ENCODE results near the gene TCF4. TPM values are rescaled to one million over a fixed set of nuclear protein-coding genes. Genes with fewer than 3 reads are reported as not detected.
A peak's percentile ranks its signal among the peaks of the same experiment; 100 is the strongest.

The TCF4 gene
- total RNA-seq, 4 donors from 2014 or later: 114 to 190 (median 132) TPM

DNA sequence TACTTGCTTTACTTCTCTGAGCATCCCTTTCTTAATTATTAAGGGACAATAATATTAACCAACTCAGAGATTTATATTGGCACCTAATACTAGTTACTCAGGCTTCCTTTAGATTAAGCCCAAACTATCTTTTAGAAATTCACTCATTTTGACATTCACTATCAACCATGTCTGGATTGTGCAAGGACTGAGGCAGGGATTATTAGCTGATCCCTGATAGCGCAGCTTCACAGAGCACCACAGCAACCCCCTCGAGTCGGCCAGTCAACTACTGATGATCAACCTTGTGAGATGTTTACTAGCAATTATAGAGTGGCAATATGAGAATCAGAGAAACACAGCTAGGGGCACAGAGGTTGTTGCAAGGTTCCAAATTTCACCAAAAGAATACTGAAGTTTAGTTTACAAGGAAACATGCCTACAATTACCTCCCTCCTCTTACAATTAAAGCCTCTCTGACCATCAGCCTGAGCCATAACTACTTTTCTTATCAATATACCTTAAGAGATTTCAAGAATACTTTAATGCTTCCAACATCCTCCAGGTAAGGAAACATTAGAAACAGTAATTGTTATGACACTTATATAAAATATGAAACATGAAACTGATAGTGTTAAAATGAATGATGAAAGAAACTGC is 191.6 kb downstream of the TCF4 start:
- DNase-seq: no peak
- WGBS, 2 donors: 70 to 80% methylated on average over 3 of the region's 3 CpGs
- no peak for TF ChIP-seq CTCF (IDR thresholded peaks at IDR 0.05)
- TF ChIP-seq POLR2A (IDR thresholded peaks at IDR 0.05): no peak
- Histone ChIP-seq H3K9me3 (no peaks in the 10 kb centered on the region), H3K27me3 (no peaks in the 10 kb centered on the region), H3K27ac (peak overlapping the region in 2 of 3 donors; percentile 11 to 30), H3K4me3 (replicated peaks in 1 of 3) (no peak overlapping the region), H3K36me3 (no peaks in the 10 kb centered on the region), H3K4me1 (no peaks in the 10 kb centered on the region)
- intact Hi-C loops (cut with DNase I): no loop called here

- H3K36me3 ChIP-seq: no peaks in the 10 kb centered on the region
- peak overlapping the region in 1 of 3 donors; percentile 30 for H3K27ac ChIP-seq
- DNase-seq: no peak
- TF ChIP-seq POLR2A (IDR thresholded peaks at IDR 0.05) (no peak), CTCF (IDR thresholded peaks at IDR 0.05) (no peak)
- no peak overlapping the region for H3K4me3 ChIP-seq (replicated peaks in 1 of 3)
- H3K4me1 ChIP-seq: no peaks in the 10 kb centered on the region
- WGBS, 2 donors: 74 to 83% methylated on average over 6 of the region's 6 CpGs
- H3K27me3 ChIP-seq: no peaks in the 10 kb centered on the region
- intact Hi-C loops (cut with DNase I): no loop called here
- no peaks in the 10 kb centered on the region for H3K9me3 ChIP-seq
These were observed 192.2 kb downstream of the TCF4 start for GRCh38 chr18:55395799-55396198.

DNA sequence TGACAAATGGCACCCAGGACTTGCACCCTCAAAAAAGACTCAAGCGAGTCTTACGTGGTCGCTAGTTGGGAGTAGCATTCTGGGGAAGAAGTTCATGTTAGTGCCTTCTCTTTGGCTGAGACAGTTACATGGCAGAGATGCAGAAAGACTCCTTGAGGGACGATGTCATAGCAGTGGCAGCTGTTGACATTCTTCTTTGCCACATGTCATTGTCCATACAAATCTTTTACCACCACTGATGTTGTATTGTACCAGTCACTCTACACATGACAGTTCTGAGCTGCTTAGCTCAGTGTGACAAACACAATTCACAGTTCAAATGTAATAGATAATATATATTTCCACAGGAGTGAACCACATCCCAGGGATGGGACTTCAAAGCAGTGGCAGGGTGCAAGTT is 197.1 kb downstream of the TCF4 start:
- DNase-seq: no peak
- Histone ChIP-seq H3K27ac (no peak overlapping the region), H3K4me3 (replicated peaks in 1 of 3) (no peak overlapping the region), H3K9me3 (no peaks in the 10 kb centered on the region), H3K4me1 (no peaks in the 10 kb centered on the region), H3K36me3 (no peaks in the 10 kb centered on the region), H3K27me3 (no peaks in the 10 kb centered on the region)
- 91 to 97% methylated on average over 4 of the region's 4 CpGs for WGBS, 2 donors
- TF ChIP-seq POLR2A (IDR thresholded peaks at IDR 0.05) (no peak), CTCF (IDR thresholded peaks at IDR 0.05) (no peak)
- intact Hi-C loops (cut with DNase I): no loop called here

GRCh38 chr18:55387139-55387984 is 200.6 kb downstream of the TCF4 start:
- Histone ChIP-seq H3K9me3 (no peaks in the 10 kb centered on the region), H3K36me3 (no peaks in the 10 kb centered on the region), H3K27me3 (no peaks in the 10 kb centered on the region), H3K27ac (peak overlapping the region in 2 of 3 donors; percentile 46 to 63), H3K4me1 (no peaks in the 10 kb centered on the region), H3K4me3 (replicated peaks in 1 of 3) (no peak overlapping the region)
- WGBS, 2 donors: 74 to 78% methylated on average over 8 of the region's 8 CpGs
- TF ChIP-seq CTCF (IDR thresholded peaks at IDR 0.05) (no peak), POLR2A (IDR thresholded peaks at IDR 0.05) (no peak)
- intact Hi-C loops (cut with DNase I): no loop called here
- no peak for DNase-seq

GRCh38 chr18:55386545-55386944 is 201.4 kb downstream of the TCF4 start:
- H3K9me3 ChIP-seq: no peaks in the 10 kb centered on the region
- H3K27ac ChIP-seq: peak overlapping the region in 1 of 3 donors; percentile 63
- no peaks in the 10 kb centered on the region for H3K4me1 ChIP-seq
- no peak for DNase-seq
- 93 to 94% methylated on average over 1 of the region's 1 CpG for WGBS, 2 donors
- TF ChIP-seq POLR2A (IDR thresholded peaks at IDR 0.05) (no peak), CTCF (IDR thresholded peaks at IDR 0.05) (no peak)
- intact Hi-C loops (cut with DNase I): no loop called here
- no peak overlapping the region for H3K4me3 ChIP-seq (replicated peaks in 1 of 3)
- no peaks in the 10 kb centered on the region for H3K36me3 ChIP-seq
- no peaks in the 10 kb centered on the region for H3K27me3 ChIP-seq
